ENCODE measurements around the gene NUDT5.
A peak's percentile ranks its signal among the peaks of the same experiment; 100 is the strongest.
"Not testable (repeated sequence)": the region's sequence is repeated elsewhere in the genome, so short reads cannot be mapped to it uniquely, and the experiment has no call there.

NUDT5 gene

GRCh38 chr10:12202226-12202625 is 6.5 kb upstream of the NUDT5 start:
- no peak for DNase-seq

GRCh38 chr10:12201543-12201942 is 5.9 kb upstream of the NUDT5 start:
- no peak for DNase-seq

- no peak for DNase-seq
Observed at GRCh38 chr10:12200850-12201249, 5.2 kb upstream of the NUDT5 start.

- DNase-seq, result no peak
Observed at GRCh38 chr10:12198156-12198555, 2.5 kb upstream of the NUDT5 start.

GRCh38 chr10:12196531-12197211 is 980 bp upstream of the NUDT5 start:
- DNase-seq, result no peak

GRCh38 chr10:12195281-12195602 is 449 bp downstream of the NUDT5 start:
- no peak for DNase-seq

GRCh38 chr10:12194752-12195271 is 879 bp downstream of the NUDT5 start:
- peak in 1 of 2 experiments; percentile 9 for DNase-seq

GRCh38 chr10:12193193-12193592 is 2.5 kb downstream of the NUDT5 start:
- no peak for DNase-seq

GRCh38 chr10:12191715-12192114 is 4.0 kb downstream of the NUDT5 start:
- DNase-seq, result peak in 1 of 2 experiments; percentile 12

GRCh38 chr10:12189426-12189825 is 6.3 kb downstream of the NUDT5 start:
- DNase-seq, result no peak

GRCh38 chr10:12188656-12189055 is 7.0 kb downstream of the NUDT5 start:
- DNase-seq, result no peak

- DNase-seq, result no peak
Observed at GRCh38 chr10:12187321-12187905, 8.3 kb downstream of the NUDT5 start.

GRCh38 chr10:12186323-12186722 is 9.4 kb downstream of the NUDT5 start:
- DNase-seq, result no peak

GRCh38 chr10:12184165-12184564 is 11.5 kb downstream of the NUDT5 start:
- no peak for DNase-seq

- no peak for DNase-seq
Observed at GRCh38 chr10:12181065-12181775, 14.5 kb downstream of the NUDT5 start.

GRCh38 chr10:12180221-12180974 is 15.3 kb downstream of the NUDT5 start:
- no peak for DNase-seq

GRCh38 chr10:12179606-12180170 is 16.0 kb downstream of the NUDT5 start:
- DNase-seq, result no peak

- no peak for DNase-seq
Observed at GRCh38 chr10:12177642-12178041, 18.0 kb downstream of the NUDT5 start.

- not testable (repeated sequence) for DNase-seq
Observed at GRCh38 chr10:12171512-12171911, 24.2 kb downstream of the NUDT5 start.

- no peak for DNase-seq
Observed at GRCh38 chr10:12165999-12166775, 29.5 kb downstream of the NUDT5 start.

GRCh38 chr10:12165036-12165435 is 30.7 kb downstream of the NUDT5 start:
- DNase-seq, result no peak

GRCh38 chr10:12164085-12164484 is 31.6 kb downstream of the NUDT5 start:
- no peak for DNase-seq

Data from NCI-H446 (cell line).